NOMO-1 treated with dmso at 0.1 percent for 144 hours (cell line): ENCODE measurements around the gene RAX2.

Experiments
- DNase-seq: peaks from one replicate; lab custom pipeline; 2025; ENCODE audit not compliant: unreplicated experiment; lab: John Stamatoyannopoulos, UW

RAX2 gene

DNA sequence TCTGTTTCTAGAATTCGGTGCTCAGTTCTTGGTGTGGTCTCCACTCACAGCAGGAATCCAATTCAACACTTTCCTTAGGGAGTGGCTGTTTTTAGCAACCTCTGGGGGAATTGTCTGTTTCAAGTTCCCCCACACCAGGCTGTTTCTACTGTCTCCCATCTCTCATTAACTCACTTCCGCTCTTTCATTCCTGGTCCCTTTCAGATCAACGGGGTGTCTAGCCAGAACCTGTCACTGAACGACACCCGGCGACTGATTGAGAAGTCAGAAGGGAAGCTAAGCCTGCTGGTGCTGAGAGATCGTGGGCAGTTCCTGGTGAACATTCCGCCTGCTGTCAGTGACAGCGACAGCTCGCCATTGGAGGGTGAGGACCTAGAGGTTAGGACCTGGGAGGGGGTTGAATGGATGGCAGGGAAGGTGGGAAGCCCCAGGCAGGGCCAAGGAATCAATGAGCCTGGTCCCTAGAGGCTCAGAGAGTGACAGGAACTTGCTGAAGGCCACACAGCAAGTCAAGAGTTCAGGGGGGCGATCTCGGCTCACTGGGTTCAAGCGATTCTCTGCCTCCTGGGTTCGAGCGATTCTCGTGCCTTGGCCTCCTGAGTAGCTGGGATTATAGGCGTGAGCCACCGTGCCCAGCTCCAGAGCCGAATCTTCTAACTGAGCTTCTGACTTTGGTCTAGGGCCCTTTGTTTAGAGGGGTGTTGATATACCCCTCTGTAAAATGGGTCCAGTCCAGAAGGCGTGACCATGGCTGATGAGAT, 38.3 kb downstream of the RAX2 start:
- no peak for DNase-seq

GRCh38 chr19:3732108-3732507, 39.9 kb downstream of the RAX2 start:
- DNase-seq, result no peak

DNA sequence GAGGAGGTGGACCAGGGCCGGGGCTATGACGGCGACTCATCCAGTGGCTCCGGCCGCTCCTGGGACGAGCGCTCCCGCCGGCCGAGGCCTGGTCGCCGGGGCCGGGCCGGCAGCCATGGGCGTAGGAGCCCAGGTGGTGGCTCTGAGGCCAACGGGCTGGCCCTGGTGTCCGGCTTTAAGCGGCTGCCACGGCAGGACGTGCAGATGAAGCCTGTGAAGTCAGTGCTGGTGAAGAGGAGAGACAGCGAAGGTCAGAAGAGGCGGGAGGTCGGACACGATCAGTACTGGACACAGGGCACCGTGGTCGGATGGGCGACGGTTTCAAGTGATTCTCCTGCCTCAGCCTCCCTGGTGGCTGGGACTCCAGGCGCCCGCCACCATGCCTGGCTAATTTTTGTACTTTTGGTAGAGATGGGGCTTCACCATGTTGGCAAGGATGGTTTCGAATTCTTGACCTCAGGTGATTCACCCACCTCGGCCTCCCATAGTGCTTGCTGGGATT, 41.5 kb downstream of the RAX2 start:
- no peak for DNase-seq

DNA sequence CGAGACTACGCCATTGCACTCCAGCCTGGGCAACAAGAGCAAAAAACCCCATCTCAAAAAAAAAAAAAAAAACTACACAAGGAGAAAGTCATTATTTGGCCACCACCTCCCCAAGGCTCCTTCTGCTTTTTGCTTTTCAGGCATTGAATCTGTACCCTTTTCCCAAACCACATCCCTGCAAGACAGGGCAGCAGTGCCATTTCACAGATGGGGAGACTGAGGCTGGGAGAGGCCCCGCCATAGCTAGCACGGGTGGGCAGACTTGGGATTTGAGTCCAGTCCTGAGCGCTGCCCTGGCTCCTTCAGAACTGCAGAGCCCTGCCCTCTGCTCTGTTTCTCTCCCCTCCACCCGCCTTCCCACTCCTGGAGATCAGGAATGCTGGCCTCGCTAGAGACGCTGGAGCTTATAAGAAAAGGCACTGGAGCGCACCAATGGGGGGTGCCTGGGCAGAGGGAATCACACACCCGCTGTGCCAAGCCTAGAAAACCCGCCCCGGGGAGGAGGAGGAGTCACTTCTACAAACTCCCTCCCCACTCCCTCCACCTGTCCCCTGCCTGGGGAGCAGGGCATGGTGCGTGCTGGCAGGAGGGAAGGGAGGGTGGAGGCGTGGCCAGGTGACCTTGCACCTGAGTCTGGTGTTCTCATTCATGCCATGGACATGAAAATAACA, 46.3 kb downstream of the RAX2 start:
- no peak for DNase-seq

- DNase-seq, result no peak
These were observed 46.9 kb downstream of the RAX2 start for GRCh38 chr19:3725121-3725520.

- DNase-seq, result no peak
These were observed 48.1 kb downstream of the RAX2 start for GRCh38 chr19:3723883-3724282.

DNA sequence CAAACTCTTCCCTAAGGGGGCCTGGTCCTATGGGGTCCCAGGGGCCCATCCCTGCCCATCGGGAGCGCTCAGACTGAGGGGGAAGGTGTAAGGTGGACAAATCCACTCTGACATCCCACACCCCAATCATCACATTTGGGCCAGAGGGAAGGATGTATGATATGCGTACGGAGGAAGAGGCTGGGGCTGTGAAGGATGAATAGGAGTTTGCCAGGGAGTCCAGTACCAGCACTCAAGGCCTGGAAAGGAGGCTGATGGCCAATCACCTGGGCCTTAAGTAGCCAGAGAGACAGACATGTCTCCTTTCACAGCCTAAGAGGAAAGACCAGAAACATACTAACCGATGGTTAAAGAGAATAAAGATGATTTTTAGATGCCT, 48.9 kb downstream of the RAX2 start:
- no peak for DNase-seq

GRCh38 chr19:3722443-3723109, 49.5 kb downstream of the RAX2 start:
- no peak for DNase-seq

GRCh38 chr19:3721887-3722442, 50.1 kb downstream of the RAX2 start:
- DNase-seq, result no peak

- DNase-seq, result peak; percentile 90
These were observed 50.7 kb downstream of the RAX2 start for GRCh38 chr19:3721131-3721886.

DNA sequence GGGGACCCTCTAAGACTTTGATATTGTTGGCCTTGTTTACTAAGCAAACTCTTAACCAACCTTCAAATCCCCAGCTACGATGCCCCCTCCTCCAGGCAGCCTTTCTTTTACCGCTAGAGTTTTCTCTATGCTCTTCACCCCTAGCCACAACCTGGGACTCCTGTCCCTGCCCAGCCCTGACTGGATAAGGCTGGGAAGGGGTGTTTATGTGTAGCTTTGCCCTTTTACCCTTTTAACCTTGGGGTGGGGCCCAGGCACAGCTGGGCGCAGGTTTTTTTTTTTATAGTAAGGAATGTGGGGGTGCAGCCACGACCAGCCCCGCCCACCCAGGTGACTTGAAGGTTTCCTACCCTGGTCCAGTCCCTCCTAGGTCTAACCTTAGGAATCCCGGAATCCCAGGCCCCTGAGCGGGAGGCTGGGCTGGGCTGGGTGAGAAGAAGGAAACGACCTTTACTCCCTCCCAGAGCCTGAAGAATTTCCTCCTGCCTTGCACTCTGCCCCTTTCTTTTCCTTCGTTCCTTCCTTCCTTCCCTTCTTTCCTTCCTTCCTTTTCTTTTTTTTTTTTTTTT, 51.6 kb downstream of the RAX2 start:
- DNase-seq, result no peak

DNA sequence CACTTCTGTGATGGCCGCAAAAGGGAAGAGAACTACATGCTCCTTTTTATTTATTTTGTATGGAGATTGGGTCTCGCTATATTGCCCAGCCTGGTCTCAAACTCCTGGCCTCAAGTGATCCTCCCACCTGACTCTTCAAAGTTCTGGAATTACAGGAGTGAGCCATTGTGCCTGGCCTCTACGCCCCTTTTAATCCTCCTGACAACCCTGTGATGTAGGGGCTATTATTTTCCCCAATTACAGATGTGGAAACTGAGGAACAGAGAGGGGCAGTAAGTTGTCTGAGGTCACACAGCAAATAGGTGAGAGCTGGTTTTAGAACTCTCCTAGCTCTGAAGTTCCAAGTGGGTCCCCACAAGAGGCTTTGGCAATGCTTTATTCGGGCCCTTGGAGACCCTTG, 52.2 kb downstream of the RAX2 start:
- DNase-seq, result no peak
